LoVo (cell line): ENCODE results near the gene RPP30.
A peak's percentile ranks its signal among the peaks of the same experiment; 100 is the strongest.

Experiments used
- DNase-seq: peaks from one replicate; pipeline ENCODE4 v3.0.0-alpha.2; 2016; ENCODE audit warnings: low spot score

Gene RPP30

GRCh38 chr10:90871766-90872647 lies at the start of gene RPP30:
RPP30 (plus strand) TSS chr10:90871974; CDS start chr10:90871987, 13 bp downstream.
- peak; percentile 79 for DNase-seq

- no peak for DNase-seq
Measured at GRCh38 chr10:90822508-90822907, 49.3 kb upstream of the RPP30 start.

- DNase-seq, result no peak
Measured at GRCh38 chr10:90832111-90832510, 39.7 kb upstream of the RPP30 start.

GRCh38 chr10:90834326-90834725 lies 37.4 kb upstream of the RPP30 start:
- no peak for DNase-seq

- no peak for DNase-seq
Measured at GRCh38 chr10:90837486-90837885, 34.3 kb upstream of the RPP30 start.

GRCh38 chr10:90842725-90843124 lies 29.0 kb upstream of the RPP30 start:
- DNase-seq, result no peak

- DNase-seq, result no peak
Measured at GRCh38 chr10:90845726-90846125, 26.0 kb upstream of the RPP30 start.

GRCh38 chr10:90846746-90847145 lies 25.0 kb upstream of the RPP30 start:
- DNase-seq, result no peak

- peak; percentile 6 for DNase-seq
Measured at GRCh38 chr10:90847436-90847835, 24.3 kb upstream of the RPP30 start.

- no peak for DNase-seq
Measured at GRCh38 chr10:90849956-90850749, 21.6 kb upstream of the RPP30 start.

- no peak for DNase-seq
Measured at GRCh38 chr10:90855126-90855525, 16.6 kb upstream of the RPP30 start.

- DNase-seq, result no peak
Measured at GRCh38 chr10:90856261-90856660, 15.5 kb upstream of the RPP30 start.

GRCh38 chr10:90856964-90857634 lies 14.7 kb upstream of the RPP30 start:
- no peak for DNase-seq

GRCh38 chr10:90857635-90858460 lies 13.9 kb upstream of the RPP30 start, which contains the start of gene HTR7:
HTR7 (minus strand) TSS chr10:90858039; CDS start chr10:90857671, 368 bp downstream.
- no peak for DNase-seq

GRCh38 chr10:90858461-90858968 lies 13.3 kb upstream of the RPP30 start:
- DNase-seq, result no peak

- DNase-seq, result no peak
Measured at GRCh38 chr10:90859321-90859751, 12.4 kb upstream of the RPP30 start.

- no peak for DNase-seq
Measured at GRCh38 chr10:90860790-90861189, 11.0 kb upstream of the RPP30 start.

GRCh38 chr10:90862908-90863514 lies 8.8 kb upstream of the RPP30 start:
- peak; percentile 37 for DNase-seq

- DNase-seq, result no peak
Measured at GRCh38 chr10:90865401-90865800, 6.4 kb upstream of the RPP30 start.

GRCh38 chr10:90866050-90866598 lies 5.7 kb upstream of the RPP30 start:
- DNase-seq, result no peak
